HEK293 (cell line): ENCODE data around the gene SLC9A4.

Experiments
- CTCF ChIA-PET: fragments of 350-600 bp; formaldehyde crosslinking; extraction: SDS; loops from one replicate; lab custom pipeline; 2021; ENCODE audit warnings: antibody characterized with exemption; lab: Yijun Ruan, JAX
- POLR2A ChIA-PET: fragments of 300-600 bp; formaldehyde crosslinking; extraction: SDS; loops from one replicate; lab custom pipeline; 2020; ENCODE audit warnings: antibody characterized with exemption, inconsistent platforms; lab: Yijun Ruan, JAX
- H3K27ac ChIP-seq: fragments of 200-500 bp; sonication (Bioruptor generic); 2 replicates; pipeline ENCODE4 v1.5.1; 2014; ENCODE audit warnings: low read depth, low read length, control low read depth, inconsistent platforms; ENCODE audit errors: extremely low read depth
- H3K36me3 ChIP-seq, 2 experiments: fragments of 200-500 bp in 1 of 2; sonication (Bioruptor generic) in 1 of 2; 1 replicate in 1 of 2; 2 replicates in 1 of 2; pipeline ENCODE4 v1.5.1; 2014 to 2017; ENCODE audit warnings: inconsistent platforms in 2 of 2, low read length in 2 of 2; ENCODE audit not compliant: control insufficient read depth in 2 of 2, insufficient read depth in 1 of 2
- H3K4me1 ChIP-seq: fragments of 200-500 bp; sonication (Bioruptor generic); 2 replicates; pipeline ENCODE4 v1.5.1; 2014; ENCODE audit warnings: mild to moderate bottlenecking, low read length, inconsistent platforms; ENCODE audit not compliant: control insufficient read depth, insufficient read depth
- H3K4me3 ChIP-seq: 2 replicates; pipeline ENCODE4 v1.5.1; 2011; ENCODE audit warnings: low read depth, mild to moderate bottlenecking, control low read depth, low read length, moderate library complexity
- H3K9me3 ChIP-seq: fragments of 200-500 bp; sonication (Bioruptor generic); 2 replicates; pipeline ENCODE4 v1.5.1; 2014; ENCODE audit warnings: low read depth, low read length, inconsistent platforms; ENCODE audit not compliant: control insufficient read depth, insufficient read depth
- EGR2 ChIP-seq: fragments of 450-650 bp; formaldehyde crosslinking; IDR thresholded peaks from 2 replicates; pipeline ENCODE4 v1.5.1; 2016; ENCODE audit warnings: low read depth, missing biosample characterization, missing genetic modification characterization
- GFI1B ChIP-seq: fragments of 450-650 bp; formaldehyde crosslinking; IDR thresholded peaks from 2 replicates; pipeline ENCODE4 v1.5.1; 2016; ENCODE audit warnings: missing biosample characterization, missing genetic modification characterization
- OSR2 ChIP-seq: fragments of 450-650 bp; formaldehyde crosslinking; IDR thresholded peaks from 2 replicates; pipeline ENCODE4 v1.5.1; 2016; ENCODE audit warnings: missing biosample characterization, missing genetic modification characterization
- OVOL3 ChIP-seq: fragments of 450-650 bp; formaldehyde crosslinking; IDR thresholded peaks from 2 replicates; pipeline ENCODE4 v1.5.1; 2016; ENCODE audit warnings: missing biosample characterization, missing genetic modification characterization
- PRDM1 ChIP-seq: fragments of 450-650 bp; formaldehyde crosslinking; IDR thresholded peaks from 2 replicates; pipeline ENCODE4; 2016; ENCODE audit warnings: missing biosample characterization, missing genetic modification characterization
- ZBTB1 ChIP-seq: fragments of 450-650 bp; formaldehyde crosslinking; IDR thresholded peaks from 2 replicates; pipeline ENCODE4 v1.5.1; 2016; ENCODE audit warnings: missing biosample characterization, missing genetic modification characterization
- ZFP37 ChIP-seq: fragments of 450-650 bp; formaldehyde crosslinking; IDR thresholded peaks from 2 replicates; pipeline ENCODE4 v1.5.1; 2016; ENCODE audit warnings: missing biosample characterization, missing genetic modification characterization
- ZNF133 ChIP-seq: fragments of 450-650 bp; formaldehyde crosslinking; IDR thresholded peaks from 2 replicates; pipeline ENCODE4 v1.5.1; 2016; ENCODE audit warnings: missing biosample characterization, missing genetic modification characterization
- ZNF24 ChIP-seq: fragments of 450-650 bp; formaldehyde crosslinking; IDR thresholded peaks from 2 replicates; pipeline ENCODE4 v1.5.1; 2016; ENCODE audit warnings: missing biosample characterization, missing genetic modification characterization
- ZNF26 ChIP-seq: fragments of 450-650 bp; formaldehyde crosslinking; IDR thresholded peaks from 2 replicates; pipeline ENCODE4 v1.5.1; 2016; ENCODE audit warnings: missing biosample characterization, missing genetic modification characterization
- ZNF366 ChIP-seq: fragments of 450-650 bp; formaldehyde crosslinking; conservative IDR thresholded peaks from 2 replicates; pipeline ENCODE4 v1.5.1; 2016; ENCODE audit warnings: missing biosample characterization, missing genetic modification characterization
- ZNF513 ChIP-seq: fragments of 450-650 bp; IDR thresholded peaks from 2 replicates; pipeline ENCODE4 v1.5.1; 2018; ENCODE audit warnings: missing biosample characterization, missing genetic modification characterization
- ZNF514 ChIP-seq: fragments of 450-650 bp; formaldehyde crosslinking; IDR thresholded peaks from 2 replicates; pipeline ENCODE4 v1.5.1; 2016; ENCODE audit warnings: missing biosample characterization, missing genetic modification characterization
- ZNF561 ChIP-seq: fragments of 450-650 bp; IDR thresholded peaks from 2 replicates; pipeline ENCODE4 v1.5.1; 2018; ENCODE audit warnings: missing biosample characterization, missing genetic modification characterization, borderline replicate concordance
- ZNF600 ChIP-seq: fragments of 450-650 bp; formaldehyde crosslinking; IDR thresholded peaks from 2 replicates; pipeline ENCODE4 v1.5.1; 2016; ENCODE audit warnings: missing biosample characterization, missing genetic modification characterization
- ZNF610 ChIP-seq: fragments of 450-650 bp; formaldehyde crosslinking; IDR thresholded peaks from 2 replicates; pipeline ENCODE4 v1.5.1; 2016; ENCODE audit warnings: missing biosample characterization, missing genetic modification characterization, borderline replicate concordance
- ZNF664 ChIP-seq: fragments of 450-650 bp; formaldehyde crosslinking; IDR thresholded peaks from 2 replicates; pipeline ENCODE4 v1.5.1; 2016; ENCODE audit warnings: missing biosample characterization, missing genetic modification characterization
- ZNF768 ChIP-seq: fragments of 450-650 bp; formaldehyde crosslinking; IDR thresholded peaks from 2 replicates; pipeline ENCODE4 v1.5.1; 2018; ENCODE audit warnings: missing biosample characterization, mild to moderate bottlenecking, missing genetic modification characterization
- ZNF792 ChIP-seq: fragments of 450-650 bp; formaldehyde crosslinking; IDR thresholded peaks from 2 replicates; pipeline ENCODE4 v1.5.1; 2016; ENCODE audit warnings: missing biosample characterization, missing genetic modification characterization
- TF ChIP-seq, protein P1 (sequence below): fragments of 450-650 bp; formaldehyde crosslinking; IDR thresholded peaks from 2 replicates; pipeline ENCODE4 v1.5.1; 2016; ENCODE audit warnings: missing biosample characterization, missing genetic modification characterization
- TF ChIP-seq, protein P2 (sequence below): fragments of 450-650 bp; formaldehyde crosslinking; IDR thresholded peaks from 2 replicates; pipeline ENCODE4 v1.5.1; 2016; ENCODE audit warnings: missing biosample characterization, missing genetic modification characterization, low read depth
- TF ChIP-seq, protein P3 (sequence below): fragments of 450-650 bp; formaldehyde crosslinking; IDR thresholded peaks from 2 replicates; pipeline ENCODE4 v1.5.1; 2016; ENCODE audit warnings: missing biosample characterization, missing genetic modification characterization

The SLC9A4 gene

GRCh38 chr2:102550151-102550550 lies 77.1 kb downstream of the SLC9A4 start:
- Histone ChIP-seq H3K4me1 (no peaks in the 10 kb centered on the region), H3K27ac (no peak overlapping the region), H3K9me3 (no peaks in the 10 kb centered on the region), H3K4me3 (no peak overlapping the region), H3K36me3 (no peaks in the 10 kb centered on the region)
- TF ChIP-seq ZNF768 (tag by site-specific recombination) (no peak), ZNF133 (no peak), GFI1B (tag by site-specific recombination) (no peak), ZNF24 (no peak), ZNF664 (tag by site-specific recombination) (no peak), ZNF792 (tag by site-specific recombination) (no peak), ZNF561 (tag by site-specific recombination) (no peak), ZBTB1 (tag by site-specific recombination) (no peak), OVOL3 (no peak), OSR2 (no peak), EGR2 (tag by site-specific recombination) (no peak)
- TF ChIP-seq, protein P1, sequence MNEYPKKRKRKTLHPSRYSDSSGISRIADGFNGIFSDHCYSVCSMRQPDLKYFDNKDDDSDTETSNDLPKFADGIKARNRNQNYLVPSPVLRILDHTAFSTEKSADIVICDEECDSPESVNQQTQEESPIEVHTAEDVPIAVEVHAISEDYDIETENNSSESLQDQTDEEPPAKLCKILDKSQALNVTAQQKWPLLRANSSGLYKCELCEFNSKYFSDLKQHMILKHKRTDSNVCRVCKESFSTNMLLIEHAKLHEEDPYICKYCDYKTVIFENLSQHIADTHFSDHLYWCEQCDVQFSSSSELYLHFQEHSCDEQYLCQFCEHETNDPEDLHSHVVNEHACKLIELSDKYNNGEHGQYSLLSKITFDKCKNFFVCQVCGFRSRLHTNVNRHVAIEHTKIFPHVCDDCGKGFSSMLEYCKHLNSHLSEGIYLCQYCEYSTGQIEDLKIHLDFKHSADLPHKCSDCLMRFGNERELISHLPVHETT (tag by site-specific recombination) = no peak
- TF ChIP-seq, protein P2, sequence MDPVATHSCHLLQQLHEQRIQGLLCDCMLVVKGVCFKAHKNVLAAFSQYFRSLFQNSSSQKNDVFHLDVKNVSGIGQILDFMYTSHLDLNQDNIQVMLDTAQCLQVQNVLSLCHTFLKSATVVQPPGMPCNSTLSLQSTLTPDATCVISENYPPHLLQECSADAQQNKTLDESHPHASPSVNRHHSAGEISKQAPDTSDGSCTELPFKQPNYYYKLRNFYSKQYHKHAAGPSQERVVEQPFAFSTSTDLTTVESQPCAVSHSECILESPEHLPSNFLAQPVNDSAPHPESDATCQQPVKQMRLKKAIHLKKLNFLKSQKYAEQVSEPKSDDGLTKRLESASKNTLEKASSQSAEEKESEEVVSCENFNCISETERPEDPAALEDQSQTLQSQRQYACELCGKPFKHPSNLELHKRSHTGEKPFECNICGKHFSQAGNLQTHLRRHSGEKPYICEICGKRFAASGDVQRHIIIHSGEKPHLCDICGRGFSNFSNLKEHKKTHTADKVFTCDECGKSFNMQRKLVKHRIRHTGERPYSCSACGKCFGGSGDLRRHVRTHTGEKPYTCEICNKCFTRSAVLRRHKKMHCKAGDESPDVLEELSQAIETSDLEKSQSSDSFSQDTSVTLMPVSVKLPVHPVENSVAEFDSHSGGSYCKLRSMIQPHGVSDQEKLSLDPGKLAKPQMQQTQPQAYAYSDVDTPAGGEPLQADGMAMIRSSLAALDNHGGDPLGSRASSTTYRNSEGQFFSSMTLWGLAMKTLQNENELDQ = no peak
- TF ChIP-seq, protein P3, sequence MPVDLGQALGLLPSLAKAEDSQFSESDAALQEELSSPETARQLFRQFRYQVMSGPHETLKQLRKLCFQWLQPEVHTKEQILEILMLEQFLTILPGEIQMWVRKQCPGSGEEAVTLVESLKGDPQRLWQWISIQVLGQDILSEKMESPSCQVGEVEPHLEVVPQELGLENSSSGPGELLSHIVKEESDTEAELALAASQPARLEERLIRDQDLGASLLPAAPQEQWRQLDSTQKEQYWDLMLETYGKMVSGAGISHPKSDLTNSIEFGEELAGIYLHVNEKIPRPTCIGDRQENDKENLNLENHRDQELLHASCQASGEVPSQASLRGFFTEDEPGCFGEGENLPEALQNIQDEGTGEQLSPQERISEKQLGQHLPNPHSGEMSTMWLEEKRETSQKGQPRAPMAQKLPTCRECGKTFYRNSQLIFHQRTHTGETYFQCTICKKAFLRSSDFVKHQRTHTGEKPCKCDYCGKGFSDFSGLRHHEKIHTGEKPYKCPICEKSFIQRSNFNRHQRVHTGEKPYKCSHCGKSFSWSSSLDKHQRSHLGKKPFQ = no peak
- ChIA-PET POLR2A (no interaction called here), CTCF (interaction anchor here (0.6 to 0.7 kb wide), 2 partner anchors 34 to 66 kb away, joined by 3 read pairs; no protein-coding TSS in a partner anchor)

GRCh38 chr2:102551329-102552096 lies 78.5 kb downstream of the SLC9A4 start:
- Histone ChIP-seq H3K4me1 (no peaks in the 10 kb centered on the region), H3K4me3 (no peak overlapping the region), H3K36me3 (no peaks in the 10 kb centered on the region), H3K9me3 (no peaks in the 10 kb centered on the region), H3K27ac (no peak overlapping the region)
- CTCF ChIA-PET = interaction anchor here (0.6 to 0.9 kb wide), 2 partner anchors 45 to 78 kb away, joined by 3 to 4 read pairs; partner anchors contain the start of gene SLC9A4
- POLR2A ChIA-PET = no interaction called here
- TF ChIP-seq PRDM1 (no peak), ZNF514 (tag by site-specific recombination) (no peak), ZNF513 (tag by site-specific recombination) (no peak), ZNF26 (tag by site-specific recombination) (no peak), ZNF600 (tag by site-specific recombination) (no peak), ZNF610 (tag by site-specific recombination) (no peak), ZNF366 (tag by site-specific recombination) (no peak), ZFP37 (tag by site-specific recombination) (no peak)
